Subcutaneous adipose tissue (tissue), 4 donors: ENCODE results near the gene SYCP3. TPM values are rescaled to one million over a fixed set of nuclear protein-coding genes. Genes with fewer than 3 reads are reported as not detected.

Experiments used
- CTCF ChIP-seq: fragments of 450-650 bp; IDR thresholded peaks from one replicate; pipeline ENCODE4 v1.5.1; 2016; ENCODE audit warnings: low read depth, mild to moderate bottlenecking, control low read depth, antibody characterized with exemption, moderate library complexity
- small RNA-seq: library from RNA; depleted of rRNA; stranded (forward); fragments of <200 nt; gene quantifications from one replicate; pipeline ENCODE3, GENCODE V24; 2016
- total RNA-seq, 4 donors: library from RNA; depleted of rRNA; stranded (reverse); fragments of >200 nt; gene quantifications; one replicate each; pipeline ENCODE4 v1.1.0, GENCODE V29; 2016

The SYCP3 gene
- total RNA-seq, 4 donors from 2014 or later, result 0.22 TPM; not detected in 3

- TF ChIP-seq CTCF, result no peak
These were observed 44.9 kb downstream of the SYCP3 start for GRCh38 chr12:101694297-101694848.

GRCh38 chr12:101691503-101692096, 47.7 kb downstream of the SYCP3 start:
- TF ChIP-seq CTCF, result no peak

- no peak for TF ChIP-seq CTCF
These were observed 48.6 kb downstream of the SYCP3 start for GRCh38 chr12:101690544-101691098.

GRCh38 chr12:101686176-101686575, 53.1 kb downstream of the SYCP3 start:
- TF ChIP-seq CTCF, result no peak

GRCh38 chr12:101685092-101685491, 54.2 kb downstream of the SYCP3 start:
- no peak for TF ChIP-seq CTCF

GRCh38 chr12:101680647-101681046, 58.6 kb downstream of the SYCP3 start:
- TF ChIP-seq CTCF, result no peak

- no peak for TF ChIP-seq CTCF
These were observed 59.0 kb downstream of the SYCP3 start for GRCh38 chr12:101680240-101680639.

Small RNAs within 50 kb of the gene (small RNA-seq; reads per million reads assigned to genes)
- gene RNA5SP368 (not detected), gene RNU6-101P (not detected), gene RNY1P16 (not detected)

Other genes starting within 250 kb of the SYCP3 start
- under 1 TPM in 2 of 4 donors, not detected in 2; 0.17 to 0.66 TPM for gene MYBPC1, start 144.5 kb downstream of the SYCP3 start, total RNA-seq
- 100 to 1,000 TPM in 2 of 4 donors, 10 to 100 TPM in 2; 87.7 to 119 (median 98.6) TPM for gene CHPT1, start 41.8 kb downstream of the SYCP3 start, total RNA-seq
- gene GNPTAB, start 91.5 kb upstream of the SYCP3 start, total RNA-seq, result 10 to 100 TPM; 26.0 to 64.4 (median 34.3) TPM
- 10 to 100 TPM; 14.3 to 52.8 (median 34.4) TPM for gene DRAM1, start 138.1 kb upstream of the SYCP3 start, total RNA-seq